Astrocyte (in vitro differentiated cells and primary cell): ENCODE measurements around the gene NEURL1. TPM values are rescaled to one million over a fixed set of nuclear protein-coding genes. Genes with fewer than 3 reads are reported as not detected.

Source experiments
- DNase-seq: peaks from one replicate; pipeline ENCODE4 v3.0.0-alpha.2; 2010; ENCODE audit warnings: low read depth
- FAIRE-seq: peaks from 2 replicates; lab custom pipeline; 2011; peaks lifted over from hg19 to GRCh38; lab: Jason Lieb, UNC
- H2AFZ ChIP-seq: 2 replicates; pipeline ENCODE4 v1.6.0; 2012; ENCODE audit warnings: low read depth, low read length, inconsistent platforms
- H3K27ac ChIP-seq: 2 replicates; pipeline ENCODE4 v1.5.1; 2011; ENCODE audit warnings: low read depth, low read length, inconsistent platforms
- H3K27me3 ChIP-seq: 2 replicates; pipeline ENCODE4 v1.6.0; 2011; ENCODE audit warnings: low read length, inconsistent platforms; ENCODE audit not compliant: insufficient read depth
- H3K36me3 ChIP-seq: 2 replicates; pipeline ENCODE4 v1.5.1; 2011; ENCODE audit warnings: low read length, inconsistent platforms; ENCODE audit not compliant: insufficient read depth
- H3K4me1 ChIP-seq: 2 replicates; pipeline ENCODE4 v1.5.1; 2011; ENCODE audit warnings: low read length, inconsistent platforms; ENCODE audit not compliant: insufficient read depth
- H3K4me2 ChIP-seq: 2 replicates; pipeline ENCODE4 v1.6.0; 2012; ENCODE audit warnings: low read length, inconsistent platforms
- H3K4me3 ChIP-seq: 2 replicates; pipeline ENCODE4 v1.5.1; 2011; ENCODE audit warnings: low read depth, mild to moderate bottlenecking, low read length, inconsistent platforms; ENCODE audit not compliant: insufficient read depth
- H3K79me2 ChIP-seq: 2 replicates; pipeline ENCODE4 v1.6.0; 2012; ENCODE audit warnings: mild to moderate bottlenecking, low read length, inconsistent platforms; ENCODE audit not compliant: insufficient read depth
- H3K9ac ChIP-seq: 2 replicates; pipeline ENCODE4 v1.6.0; 2012; ENCODE audit warnings: mild to moderate bottlenecking, low read length, inconsistent platforms
- H3K9me3 ChIP-seq: 2 replicates; pipeline ENCODE4 v1.5.1; 2012; ENCODE audit warnings: low read depth, mild to moderate bottlenecking, low read length, inconsistent platforms; ENCODE audit not compliant: insufficient read depth
- H4K20me1 ChIP-seq: 2 replicates; pipeline ENCODE4 v1.6.0; 2012; ENCODE audit warnings: low read length, inconsistent platforms; ENCODE audit not compliant: insufficient read depth
- H3K27ac Mint-ChIP-seq: one replicate; pipeline ENCODE4 v1.8.0; 2021; ENCODE audit warnings: mild to moderate bottlenecking, mixed read lengths; ENCODE audit not compliant: unreplicated experiment
- H3K27me3 Mint-ChIP-seq: one replicate; pipeline ENCODE4 v1.8.0; 2021; ENCODE audit warnings: low read depth, mixed read lengths; ENCODE audit not compliant: unreplicated experiment
- H3K36me3 Mint-ChIP-seq: one replicate; pipeline ENCODE4 v1.8.0; 2021; ENCODE audit warnings: low read depth, mixed read lengths; ENCODE audit not compliant: unreplicated experiment
- H3K4me1 Mint-ChIP-seq: one replicate; pipeline ENCODE4 v1.8.0; 2021; ENCODE audit warnings: low read depth, mixed read lengths; ENCODE audit not compliant: unreplicated experiment
- H3K4me3 Mint-ChIP-seq: one replicate; pipeline ENCODE4 v1.8.0; 2021; ENCODE audit warnings: mild to moderate bottlenecking, moderate library complexity, mixed read lengths; ENCODE audit not compliant: unreplicated experiment
- H3K9me3 Mint-ChIP-seq: one replicate; pipeline ENCODE4 v1.8.0; 2021; ENCODE audit warnings: mild to moderate bottlenecking, mixed read lengths; ENCODE audit not compliant: unreplicated experiment
- EZH2 ChIP-seq: IDR thresholded peaks from 2 replicates; pipeline ENCODE4 v1.6.1; 2012; ENCODE audit warnings: mild to moderate bottlenecking, low read length, inconsistent platforms; ENCODE audit not compliant: insufficient read depth
- total RNA-seq: library from RNA; stranded (reverse); gene quantifications from 2 replicates; pipeline ENCODE4 v1.2.1, GENCODE V29; 2021
- TF ChIP-seq, protein P1 (sequence below): IDR thresholded peaks from 2 replicates; pipeline ENCODE4 v1.5.1; 2011; ENCODE audit warnings: low read depth, mild to moderate bottlenecking, inconsistent platforms, low read length, moderate library complexity; ENCODE audit not compliant: insufficient read depth

NEURL1 gene
- total RNA-seq, 1 donor from 2014 or later: 1.5 TPM

DNA sequence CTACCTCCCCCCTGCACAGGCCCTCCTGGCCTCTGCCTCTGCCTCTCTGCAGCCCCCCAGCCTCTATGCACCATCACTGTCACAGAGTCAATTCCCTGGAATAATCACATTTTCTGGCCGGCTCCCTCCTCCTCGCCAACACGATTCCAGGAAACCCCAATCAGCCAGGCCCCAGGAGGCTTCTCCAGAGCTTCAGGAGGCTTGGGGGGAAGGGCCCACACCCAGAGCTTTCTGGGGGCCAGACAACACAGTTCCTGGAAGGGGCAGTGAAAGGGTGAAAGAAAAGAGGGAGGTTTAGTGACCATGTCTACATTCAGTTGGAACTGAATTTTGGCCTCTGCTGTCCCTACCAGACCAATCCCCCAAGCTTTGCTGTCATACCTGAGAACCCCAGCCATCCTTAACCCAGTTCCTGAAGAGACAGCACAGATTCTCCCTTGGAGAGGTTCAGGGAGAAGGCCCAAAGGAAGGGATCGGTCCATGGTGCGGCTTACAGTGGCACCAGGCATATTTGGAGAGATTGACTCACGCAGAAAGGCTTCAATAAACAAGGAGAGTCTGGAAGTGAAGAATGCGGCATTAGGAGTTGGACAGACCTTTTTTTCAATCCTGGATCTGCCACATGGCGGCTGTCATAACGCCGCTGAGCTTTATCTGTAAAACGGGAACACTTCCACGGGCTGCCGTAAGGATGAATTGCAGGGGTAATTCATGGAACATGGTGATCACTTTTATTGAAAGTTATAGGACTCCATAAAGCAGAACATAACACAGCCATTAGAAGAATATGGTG, 89.0 kb downstream of the NEURL1 start:
- H3K27ac ChIP-seq: no peak overlapping the region
- FAIRE-seq: no peak

DNA sequence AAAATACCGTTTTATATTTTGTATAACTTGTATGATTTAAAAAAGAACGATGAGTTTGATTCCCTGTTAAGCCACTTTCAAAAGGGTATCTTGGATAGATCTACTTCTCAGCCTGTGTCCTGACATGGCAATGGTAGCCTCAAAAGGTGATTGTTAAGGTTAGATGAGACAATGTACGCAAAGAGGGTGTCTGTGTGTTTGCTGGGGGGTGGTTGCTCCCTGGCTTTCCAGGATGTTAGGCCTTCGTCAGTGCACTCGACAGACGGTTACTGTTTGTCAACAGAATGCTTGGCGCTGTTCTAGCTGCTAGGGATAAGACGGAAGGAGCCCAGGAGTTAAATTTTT, 90.3 kb downstream of the NEURL1 start:
- H3K4me3 ChIP-seq: peak overlapping the region; percentile 42
- peaks cover 4% of the 10 kb centered on the region for H3K4me1 Mint-ChIP-seq
- H3K27ac Mint-ChIP-seq: no peak overlapping the region
- H3K27me3 Mint-ChIP-seq: peaks cover 45% of the 10 kb centered on the region
- H3K9me3 Mint-ChIP-seq: peaks cover 12% of the 10 kb centered on the region
- H4K20me1 ChIP-seq: no peaks in the 10 kb centered on the region
- no peaks in the 10 kb centered on the region for H3K79me2 ChIP-seq
- H3K27me3 ChIP-seq: peaks cover 58% of the 10 kb centered on the region
- no peak overlapping the region for H3K9ac ChIP-seq
- no peaks in the 10 kb centered on the region for H3K36me3 ChIP-seq
- H3K4me3 Mint-ChIP-seq: no peak overlapping the region
- no peak for FAIRE-seq
- no peak overlapping the region for H2AFZ ChIP-seq
- no peak for DNase-seq
- H3K4me1 ChIP-seq: no peaks in the 10 kb centered on the region
- H3K36me3 Mint-ChIP-seq: peaks cover 7% of the 10 kb centered on the region
- no peak overlapping the region for H3K27ac ChIP-seq
- H3K9me3 ChIP-seq: peaks cover 8% of the 10 kb centered on the region
- peak overlapping the region; percentile 59 for H3K4me2 ChIP-seq
- no peak for TF ChIP-seq EZH2
- TF ChIP-seq, protein P1, sequence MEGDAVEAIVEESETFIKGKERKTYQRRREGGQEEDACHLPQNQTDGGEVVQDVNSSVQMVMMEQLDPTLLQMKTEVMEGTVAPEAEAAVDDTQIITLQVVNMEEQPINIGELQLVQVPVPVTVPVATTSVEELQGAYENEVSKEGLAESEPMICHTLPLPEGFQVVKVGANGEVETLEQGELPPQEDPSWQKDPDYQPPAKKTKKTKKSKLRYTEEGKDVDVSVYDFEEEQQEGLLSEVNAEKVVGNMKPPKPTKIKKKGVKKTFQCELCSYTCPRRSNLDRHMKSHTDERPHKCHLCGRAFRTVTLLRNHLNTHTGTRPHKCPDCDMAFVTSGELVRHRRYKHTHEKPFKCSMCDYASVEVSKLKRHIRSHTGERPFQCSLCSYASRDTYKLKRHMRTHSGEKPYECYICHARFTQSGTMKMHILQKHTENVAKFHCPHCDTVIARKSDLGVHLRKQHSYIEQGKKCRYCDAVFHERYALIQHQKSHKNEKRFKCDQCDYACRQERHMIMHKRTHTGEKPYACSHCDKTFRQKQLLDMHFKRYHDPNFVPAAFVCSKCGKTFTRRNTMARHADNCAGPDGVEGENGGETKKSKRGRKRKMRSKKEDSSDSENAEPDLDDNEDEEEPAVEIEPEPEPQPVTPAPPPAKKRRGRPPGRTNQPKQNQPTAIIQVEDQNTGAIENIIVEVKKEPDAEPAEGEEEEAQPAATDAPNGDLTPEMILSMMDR: no peak

More for the DNA sequence above, 89.0 kb downstream of the NEURL1 start:
- no peak overlapping the region for H3K9ac ChIP-seq
- Mint-ChIP-seq H3K27me3 (peaks cover 49% of the 10 kb centered on the region), H3K9me3 (peaks cover 5% of the 10 kb centered on the region), H3K4me1 (peaks cover 4% of the 10 kb centered on the region), H3K27ac (no peak overlapping the region), H3K36me3 (peaks cover 3% of the 10 kb centered on the region), H3K4me3 (no peak overlapping the region)
- H2AFZ ChIP-seq: no peak overlapping the region
- TF ChIP-seq, protein P1: no peak
- no peak for TF ChIP-seq EZH2
- no peak overlapping the region for H3K4me2 ChIP-seq
- peaks cover 71% of the 10 kb centered on the region for H3K27me3 ChIP-seq
- DNase-seq: no peak
- H3K4me1 ChIP-seq: no peaks in the 10 kb centered on the region
- H3K4me3 ChIP-seq: no peak overlapping the region
- no peaks in the 10 kb centered on the region for H4K20me1 ChIP-seq
- H3K9me3 ChIP-seq: peaks cover 8% of the 10 kb centered on the region
- H3K36me3 ChIP-seq: no peaks in the 10 kb centered on the region
- H3K79me2 ChIP-seq: no peaks in the 10 kb centered on the region
